ENCODE data around the gene IL9.
"Not testable (repeated sequence)": the region's sequence is repeated elsewhere in the genome, so short reads cannot be mapped to it uniquely, and the experiment has no call there.

Gene IL9

GRCh38 chr5:135867599-135867998 is 28.0 kb downstream of the IL9 start:
- no peak for DNase-seq (ENCODE audit: low spot score)

GRCh38 chr5:135866016-135866415 is 29.6 kb downstream of the IL9 start:
- DNase-seq (ENCODE audit: low spot score): no peak

- DNase-seq (ENCODE audit: low spot score): no peak
These were observed 30.9 kb downstream of the IL9 start for GRCh38 chr5:135864503-135865435.

GRCh38 chr5:135862744-135863143 is 32.9 kb downstream of the IL9 start:
- DNase-seq (ENCODE audit: low spot score): no peak

- no peak for DNase-seq (ENCODE audit: low spot score)
These were observed 33.6 kb downstream of the IL9 start for GRCh38 chr5:135862086-135862485.

GRCh38 chr5:135861641-135862040 is 34.0 kb downstream of the IL9 start:
- no peak for DNase-seq (ENCODE audit: low spot score)

- DNase-seq (ENCODE audit: low spot score): no peak
These were observed 36.0 kb downstream of the IL9 start for GRCh38 chr5:135859641-135860040.

GRCh38 chr5:135859186-135859585 is 36.5 kb downstream of the IL9 start:
- not testable (repeated sequence) for DNase-seq (ENCODE audit: low spot score)

GRCh38 chr5:135857630-135858311 is 37.9 kb downstream of the IL9 start:
- DNase-seq (ENCODE audit: low spot score): no peak

GRCh38 chr5:135851915-135852845 is 43.5 kb downstream of the IL9 start:
- DNase-seq (ENCODE audit: low spot score): no peak

- no peak for DNase-seq (ENCODE audit: low spot score)
These were observed 44.3 kb downstream of the IL9 start for GRCh38 chr5:135851186-135851914.

- DNase-seq (ENCODE audit: low spot score): no peak
These were observed 45.0 kb downstream of the IL9 start for GRCh38 chr5:135850671-135851070.

GRCh38 chr5:135850231-135850630 is 45.4 kb downstream of the IL9 start:
- no peak for DNase-seq (ENCODE audit: low spot score)

- DNase-seq (ENCODE audit: low spot score): no peak
These were observed 47.7 kb downstream of the IL9 start for GRCh38 chr5:135847976-135848375.

- no peak for DNase-seq (ENCODE audit: low spot score)
These were observed 49.3 kb downstream of the IL9 start for GRCh38 chr5:135846311-135846710.

GRCh38 chr5:135843571-135844337 is 51.9 kb downstream of the IL9 start:
- DNase-seq (ENCODE audit: low spot score): no peak

GRCh38 chr5:135842737-135843136 is 52.9 kb downstream of the IL9 start:
- no peak for DNase-seq (ENCODE audit: low spot score)
